Neural progenitor cell (in vitro differentiated cells): ENCODE measurements around the gene BCL7C. TPM values are rescaled to one million over a fixed set of nuclear protein-coding genes. Genes with fewer than 3 reads are reported as not detected.

Experiments used
- DNase-seq: peaks from one replicate; pipeline ENCODE4 v3.0.0-alpha.2; 2016; ENCODE audit warnings: low spot score
- H2AFZ ChIP-seq: fragments of 200-600 bp; sonication (generic); replicated peaks from 2 replicates; pipeline ENCODE4 v1.6.1; 2016; ENCODE audit warnings: antibody characterized with exemption
- H3F3A ChIP-seq: fragments of 200-600 bp; sonication (generic); 2 replicates; pipeline ENCODE4 v1.6.1; 2016; ENCODE audit warnings: antibody characterized with exemption, low read depth
- H3K27ac ChIP-seq: fragments of 200-600 bp; sonication (generic); 2 replicates; pipeline ENCODE4 v1.5.1; 2016; ENCODE audit warnings: mild to moderate bottlenecking
- H3K27me3 ChIP-seq: fragments of 200-600 bp; sonication (generic); 2 replicates; pipeline ENCODE4 v1.6.1; 2016; ENCODE audit warnings: mild to moderate bottlenecking, moderate library complexity
- H3K36me3 ChIP-seq: fragments of 200-600 bp; sonication (generic); 2 replicates; pipeline ENCODE4 v1.5.1; 2016
- H3K4me1 ChIP-seq: fragments of 200-600 bp; sonication (generic); 2 replicates; pipeline ENCODE4 v1.6.1; 2016; ENCODE audit warnings: mixed run types
- H3K4me2 ChIP-seq: fragments of 200-600 bp; sonication (generic); 2 replicates; pipeline ENCODE4 v1.6.1; 2016
- H3K4me3 ChIP-seq: fragments of 200-600 bp; sonication (generic); 2 replicates; pipeline ENCODE4 v1.5.1; 2016
- H3K79me2 ChIP-seq: fragments of 200-600 bp; sonication (generic); 2 replicates; pipeline ENCODE4 v1.6.1; 2016; ENCODE audit warnings: low read depth
- H3K9ac ChIP-seq: fragments of 200-600 bp; sonication (generic); 2 replicates; pipeline ENCODE4 v1.6.1; 2016
- H3K9me3 ChIP-seq: fragments of 200-600 bp; sonication (generic); 2 replicates; pipeline ENCODE4 v1.5.1; 2016; ENCODE audit warnings: low read depth
- H4K20me1 ChIP-seq: fragments of 200-600 bp; sonication (generic); 2 replicates; pipeline ENCODE4 v1.6.1; 2016; ENCODE audit warnings: low read depth
- H3K27ac Mint-ChIP-seq: 3 replicates; pipeline ENCODE4 v1.8.0; 2021; ENCODE audit warnings: mixed read lengths
- H3K27me3 Mint-ChIP-seq: 2 replicates; pipeline ENCODE4 v1.8.0; 2022; ENCODE audit warnings: low read depth, mild to moderate bottlenecking, inconsistent platforms, moderate library complexity, mixed read lengths; ENCODE audit not compliant: insufficient read depth
- H3K36me3 Mint-ChIP-seq: 3 replicates; pipeline ENCODE4 v1.8.0; 2021; ENCODE audit warnings: mixed read lengths
- H3K4me1 Mint-ChIP-seq: 3 replicates; pipeline ENCODE4 v1.8.0; 2021; ENCODE audit warnings: mixed read lengths
- H3K4me3 Mint-ChIP-seq: 3 replicates; pipeline ENCODE4 v1.8.0; 2021; ENCODE audit warnings: mild to moderate bottlenecking, moderate library complexity, mixed read lengths
- H3K9me3 Mint-ChIP-seq: 3 replicates; pipeline ENCODE4 v1.8.0; 2020; ENCODE audit warnings: mixed read lengths
- CTCF ChIP-seq: fragments of 200-600 bp; sonication (generic); IDR thresholded peaks from 2 replicates; pipeline ENCODE4 v1.5.1; 2017; ENCODE audit warnings: antibody characterized with exemption, mild to moderate bottlenecking
- EZH2 ChIP-seq: fragments of 200-600 bp; sonication (generic); IDR thresholded peaks from 2 replicates; pipeline ENCODE4 v1.6.1; 2017; ENCODE audit warnings: antibody characterized with exemption, mild to moderate bottlenecking, moderate library complexity
- EZH2phosphoT487 ChIP-seq: fragments of 200-600 bp; sonication (generic); IDR thresholded peaks from 2 replicates; pipeline ENCODE4 v1.6.1; 2017; ENCODE audit warnings: antibody characterized with exemption
- total RNA-seq: library from RNA; depleted of rRNA; stranded (reverse); fragments of >200 nt; gene quantifications from 2 replicates; pipeline ENCODE4 v1.2.3, GENCODE V29; 2015; ENCODE audit warnings: low replicate concordance

BCL7C gene
- total RNA-seq, 1 donor from 2014 or later, result 18.3 TPM

GRCh38 chr16:30927789-30928378 lies 34.0 kb upstream of the BCL7C start:
- no peaks in the 10 kb centered on the region for H3K9me3 ChIP-seq
- no peaks in the 10 kb centered on the region for H3K9me3 Mint-ChIP-seq
- peaks cover 21% of the 10 kb centered on the region for H3K4me1 Mint-ChIP-seq
- no peaks in the 10 kb centered on the region for H3K27me3 ChIP-seq
- H3K4me3 Mint-ChIP-seq, result peak overlapping the region; percentile 64
- peak; percentile 81 for DNase-seq
- H3K9ac ChIP-seq, result no peak overlapping the region
- H3K27ac Mint-ChIP-seq, result no peak overlapping the region
- H3K27ac ChIP-seq, result no peak overlapping the region
- H3K4me3 ChIP-seq, result no peak overlapping the region
- H3F3A ChIP-seq, result peaks cover 5% of the 10 kb centered on the region
- no peaks in the 10 kb centered on the region for H3K36me3 ChIP-seq
- H3K36me3 Mint-ChIP-seq, result peaks cover 10% of the 10 kb centered on the region
- peaks cover 28% of the 10 kb centered on the region for H3K79me2 ChIP-seq
- peaks cover 9% of the 10 kb centered on the region for H3K27me3 Mint-ChIP-seq
- peaks cover 36% of the 10 kb centered on the region for H4K20me1 ChIP-seq
- no peaks in the 10 kb centered on the region for H3K4me1 ChIP-seq
- peak overlapping the region; percentile 45 for H3K4me2 ChIP-seq
- no peak overlapping the region for H2AFZ ChIP-seq
- TF ChIP-seq EZH2, result no peak

DNA sequence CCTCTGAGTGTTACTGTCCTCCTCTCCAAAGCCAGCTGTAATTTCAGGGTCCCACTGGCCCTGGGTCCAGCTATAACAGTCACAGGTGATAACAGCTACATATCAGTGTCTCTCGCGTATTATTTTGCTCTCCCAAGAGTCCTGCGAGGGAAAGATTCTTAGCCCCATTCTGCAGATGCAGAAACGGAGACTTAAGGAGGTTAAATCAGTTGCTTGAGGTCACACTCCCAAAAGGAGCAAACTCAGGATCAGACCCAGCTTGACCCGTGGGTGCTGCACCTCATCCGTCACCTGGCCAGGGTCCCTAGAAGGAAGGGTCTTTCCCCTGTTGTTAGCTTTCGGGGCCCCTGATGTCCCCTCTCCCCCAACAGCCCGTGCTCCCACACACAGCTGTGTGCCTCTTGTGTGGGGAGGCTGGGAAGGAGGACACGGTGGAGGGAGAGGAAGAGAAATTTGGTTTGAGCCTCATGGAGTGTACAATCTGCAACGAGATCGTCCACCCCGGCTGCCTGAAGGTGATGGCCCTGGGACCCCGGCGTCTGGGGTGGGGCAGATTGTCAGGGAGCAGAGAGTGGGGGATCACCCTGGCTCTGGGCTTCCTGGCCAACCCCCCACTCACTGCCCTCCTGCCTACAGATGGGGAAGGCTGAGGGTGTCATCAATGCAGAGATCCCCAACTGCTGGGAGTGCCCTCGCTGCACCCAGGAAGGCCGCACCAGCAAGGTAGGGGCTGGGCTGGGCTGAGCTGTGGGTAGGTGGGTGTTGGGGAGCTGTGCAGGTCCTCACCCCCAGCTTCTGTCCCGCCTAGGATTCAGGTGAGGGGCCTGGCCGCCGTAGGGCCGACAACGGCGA lies 33.3 kb upstream of the BCL7C start:
- H3K27me3 Mint-ChIP-seq, result peaks cover 10% of the 10 kb centered on the region
- peaks cover 5% of the 10 kb centered on the region for H3K36me3 Mint-ChIP-seq
- H3K4me1 Mint-ChIP-seq, result peaks cover 21% of the 10 kb centered on the region
- H3K4me3 Mint-ChIP-seq, result peak overlapping the region; percentile 79
- Histone ChIP-seq H4K20me1 (peaks cover 33% of the 10 kb centered on the region), H3K4me2 (peak overlapping the region; percentile 45), H3K9me3 (no peaks in the 10 kb centered on the region), H3K27ac (no peak overlapping the region), H3K4me1 (no peaks in the 10 kb centered on the region), H2AFZ (no peak overlapping the region), H3K27me3 (no peaks in the 10 kb centered on the region), H3K9ac (no peak overlapping the region), H3K4me3 (no peak overlapping the region), H3F3A (peaks cover 5% of the 10 kb centered on the region), H3K36me3 (no peaks in the 10 kb centered on the region), H3K79me2 (peaks cover 28% of the 10 kb centered on the region)
- H3K9me3 Mint-ChIP-seq, result no peaks in the 10 kb centered on the region
- no peak for DNase-seq
- no peak for TF ChIP-seq EZH2phosphoT487
- TF ChIP-seq EZH2, result no peak
- TF ChIP-seq CTCF, result no peak
- no peak overlapping the region for H3K27ac Mint-ChIP-seq

DNA sequence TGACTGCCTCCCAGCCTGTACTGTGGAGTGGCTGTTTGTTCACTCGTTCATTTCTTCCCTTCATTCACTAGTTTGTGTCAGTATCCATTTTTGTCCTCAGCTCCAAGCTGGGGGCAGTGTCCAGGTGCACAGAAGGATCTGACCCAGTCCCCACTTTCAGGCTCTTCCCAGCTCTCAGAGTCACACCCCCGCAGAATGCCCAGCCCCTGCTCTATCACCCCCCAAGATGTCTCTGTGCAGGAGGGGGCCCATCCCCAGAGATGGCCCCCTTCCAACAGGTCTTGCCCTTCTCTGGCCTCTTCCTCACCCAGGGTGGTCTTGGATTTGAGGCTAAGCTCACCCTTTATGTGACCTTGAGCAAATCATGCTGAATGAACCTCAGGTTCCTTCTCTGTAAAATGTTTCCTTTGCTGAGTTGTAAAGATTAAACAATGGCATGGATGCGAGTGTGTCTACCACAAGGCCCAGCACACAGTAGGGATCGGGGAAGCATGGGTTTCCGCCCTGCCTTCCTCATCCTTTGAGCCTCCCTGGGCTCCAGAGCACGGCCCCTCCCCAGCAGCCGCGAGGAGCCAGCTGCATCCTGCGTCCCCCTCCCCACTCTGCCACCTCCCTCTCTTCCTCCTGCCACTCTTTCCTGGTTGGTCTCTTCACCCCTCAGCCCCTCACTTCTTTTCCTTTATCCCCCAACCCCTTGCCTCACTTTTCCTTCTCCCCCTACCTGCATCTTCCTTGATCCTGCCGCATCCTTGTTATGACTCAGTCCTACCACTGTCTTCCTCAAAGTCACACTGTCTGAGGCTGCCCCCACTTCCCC lies 32.3 kb upstream of the BCL7C start:
- no peaks in the 10 kb centered on the region for H3K4me1 ChIP-seq
- no peak overlapping the region for H3K4me2 ChIP-seq
- no peak overlapping the region for H3K27ac Mint-ChIP-seq
- peaks cover 2% of the 10 kb centered on the region for H3K36me3 Mint-ChIP-seq
- TF ChIP-seq EZH2, result no peak
- TF ChIP-seq CTCF, result no peak
- no peak for TF ChIP-seq EZH2phosphoT487
- peaks cover 30% of the 10 kb centered on the region for H4K20me1 ChIP-seq
- no peak overlapping the region for H3K9ac ChIP-seq
- peaks cover 5% of the 10 kb centered on the region for H3F3A ChIP-seq
- H2AFZ ChIP-seq, result no peak overlapping the region
- H3K79me2 ChIP-seq, result peaks cover 28% of the 10 kb centered on the region
- no peaks in the 10 kb centered on the region for H3K36me3 ChIP-seq
- no peak overlapping the region for H3K4me3 ChIP-seq
- H3K9me3 Mint-ChIP-seq, result no peaks in the 10 kb centered on the region
- no peak for DNase-seq
- H3K4me3 Mint-ChIP-seq, result peak overlapping the region; percentile 79
- peaks cover 13% of the 10 kb centered on the region for H3K27me3 Mint-ChIP-seq
- no peaks in the 10 kb centered on the region for H3K27me3 ChIP-seq
- no peaks in the 10 kb centered on the region for H3K9me3 ChIP-seq
- peaks cover 21% of the 10 kb centered on the region for H3K4me1 Mint-ChIP-seq
- no peak overlapping the region for H3K27ac ChIP-seq
